ENCODE results near the gene SPI1.

Gene SPI1

DNA sequence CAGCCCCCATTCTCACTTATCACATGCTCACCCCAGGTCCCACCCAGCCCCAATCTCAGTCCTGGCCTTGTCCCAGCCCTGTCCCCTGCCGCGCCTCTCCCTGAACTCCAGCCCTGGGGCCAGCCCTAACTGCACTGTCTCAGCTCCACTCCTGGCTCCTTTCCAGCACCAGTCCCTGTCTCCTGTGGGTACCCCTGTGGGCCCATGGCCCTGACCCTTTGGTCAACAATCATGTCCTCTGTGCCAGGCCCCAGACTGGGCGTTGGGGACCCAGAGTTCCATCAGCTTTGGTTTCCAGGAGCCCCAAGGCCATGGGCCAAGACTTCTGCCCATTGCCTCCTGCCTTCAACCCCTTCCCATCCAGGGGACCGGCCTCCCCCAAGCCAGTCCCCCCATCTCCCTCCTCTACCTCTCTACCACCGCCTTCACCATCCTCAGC lies 757 bp downstream of the SPI1 start:
- H3K27ac ChIP-seq (ENCODE audit: poor library complexity, severe bottlenecking) = no peak overlapping the region
- no peaks in the 10 kb centered on the region for H3K4me1 ChIP-seq (ENCODE audit: insufficient read depth, poor library complexity, severe bottlenecking)
- DNase-seq (ENCODE audit: low spot score) (peak; percentile 55), ATAC-seq (ENCODE audit: low read depth) (no peak)
- TF ChIP-seq, protein P1, sequence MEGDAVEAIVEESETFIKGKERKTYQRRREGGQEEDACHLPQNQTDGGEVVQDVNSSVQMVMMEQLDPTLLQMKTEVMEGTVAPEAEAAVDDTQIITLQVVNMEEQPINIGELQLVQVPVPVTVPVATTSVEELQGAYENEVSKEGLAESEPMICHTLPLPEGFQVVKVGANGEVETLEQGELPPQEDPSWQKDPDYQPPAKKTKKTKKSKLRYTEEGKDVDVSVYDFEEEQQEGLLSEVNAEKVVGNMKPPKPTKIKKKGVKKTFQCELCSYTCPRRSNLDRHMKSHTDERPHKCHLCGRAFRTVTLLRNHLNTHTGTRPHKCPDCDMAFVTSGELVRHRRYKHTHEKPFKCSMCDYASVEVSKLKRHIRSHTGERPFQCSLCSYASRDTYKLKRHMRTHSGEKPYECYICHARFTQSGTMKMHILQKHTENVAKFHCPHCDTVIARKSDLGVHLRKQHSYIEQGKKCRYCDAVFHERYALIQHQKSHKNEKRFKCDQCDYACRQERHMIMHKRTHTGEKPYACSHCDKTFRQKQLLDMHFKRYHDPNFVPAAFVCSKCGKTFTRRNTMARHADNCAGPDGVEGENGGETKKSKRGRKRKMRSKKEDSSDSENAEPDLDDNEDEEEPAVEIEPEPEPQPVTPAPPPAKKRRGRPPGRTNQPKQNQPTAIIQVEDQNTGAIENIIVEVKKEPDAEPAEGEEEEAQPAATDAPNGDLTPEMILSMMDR (IDR thresholded peaks at IDR 0.05; ENCODE audit: poor library complexity, severe bottlenecking) = no peak
- H3K27me3 ChIP-seq (ENCODE audit: insufficient read depth, poor library complexity, severe bottlenecking) = no peaks in the 10 kb centered on the region
- H3K36me3 ChIP-seq (ENCODE audit: low read depth) = no peaks in the 10 kb centered on the region
- no peaks in the 10 kb centered on the region for H3K9me3 ChIP-seq (ENCODE audit: severe bottlenecking)
- H3K4me3 ChIP-seq (ENCODE audit: severe bottlenecking) = no peak overlapping the region

DNA sequence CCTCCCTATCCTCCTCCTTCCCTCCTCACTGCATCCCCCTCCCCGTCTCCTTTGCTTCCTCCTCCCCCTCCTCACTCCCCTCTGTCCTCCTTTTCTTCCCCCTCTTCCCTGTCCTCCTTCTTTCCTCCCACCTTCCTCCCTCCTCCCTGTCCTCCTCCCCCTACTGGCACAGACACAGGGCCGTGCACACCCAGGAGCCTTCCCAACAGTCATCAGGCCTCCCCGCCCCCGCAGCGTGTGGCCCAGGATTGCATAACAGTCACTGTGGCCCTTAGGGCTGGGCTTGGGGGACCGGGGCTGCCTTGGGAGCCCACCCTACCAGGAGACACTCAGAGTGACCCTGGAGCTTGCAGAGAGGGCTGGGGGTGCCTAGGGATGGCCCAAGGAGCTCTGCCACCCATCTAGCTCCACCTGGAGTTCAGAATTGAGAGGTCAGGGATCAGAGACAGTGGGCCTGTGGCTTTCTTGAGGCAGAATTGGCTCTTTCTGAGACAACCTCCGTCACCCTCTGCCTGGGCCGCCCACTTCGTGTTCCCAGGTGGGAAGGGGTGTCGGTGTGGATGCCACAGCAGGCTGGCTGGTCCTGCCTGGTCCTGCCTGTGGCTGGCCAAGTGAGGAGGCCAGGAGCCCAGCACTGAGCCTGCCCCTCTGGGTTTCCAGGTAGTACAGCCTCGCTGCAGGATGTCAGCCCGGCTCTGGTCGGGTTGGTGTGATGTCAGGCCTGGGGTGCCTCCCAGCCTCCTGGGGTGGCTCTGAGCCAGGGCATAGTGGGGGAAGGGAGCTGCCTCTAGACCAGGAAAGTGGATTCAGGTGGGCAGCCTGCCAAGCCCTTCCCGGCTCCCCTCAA lies 1.6 kb downstream of the SPI1 start:
- DNase-seq (ENCODE audit: low spot score) (no peak), ATAC-seq (ENCODE audit: low read depth) (0 out of 3 replicates have a peak, but pooled peaks have one; percentile 12)
- no peak overlapping the region for H3K4me3 ChIP-seq (ENCODE audit: severe bottlenecking)

DNA sequence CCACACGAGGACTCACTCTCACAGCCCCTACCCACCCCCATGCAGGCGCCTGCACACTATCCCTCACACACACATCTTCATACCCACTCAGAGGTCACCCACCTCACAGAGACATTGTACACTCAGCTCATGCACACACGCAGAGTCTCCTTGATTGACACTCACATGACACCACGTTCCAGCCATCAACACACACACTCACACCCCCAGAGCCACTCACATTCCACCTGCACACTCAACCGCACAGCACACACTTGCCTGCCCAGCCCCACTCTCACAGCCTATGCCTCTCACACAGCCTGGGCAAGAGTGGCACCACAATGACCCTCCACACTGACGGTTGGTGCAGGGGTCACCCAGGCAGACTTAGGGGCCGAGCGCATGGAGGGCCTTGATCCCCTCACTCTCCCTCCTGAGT lies 2.2 kb downstream of the SPI1 start:
- TF ChIP-seq, protein P1 (IDR thresholded peaks at IDR 0.05; ENCODE audit: poor library complexity, severe bottlenecking) = no peak
- Histone ChIP-seq H3K36me3 (ENCODE audit: low read depth) (no peaks in the 10 kb centered on the region), H3K27ac (ENCODE audit: poor library complexity, severe bottlenecking) (no peak overlapping the region), H3K4me3 (ENCODE audit: severe bottlenecking) (no peak overlapping the region), H3K27me3 (ENCODE audit: insufficient read depth, poor library complexity, severe bottlenecking) (no peaks in the 10 kb centered on the region), H3K4me1 (ENCODE audit: insufficient read depth, poor library complexity, severe bottlenecking) (no peaks in the 10 kb centered on the region), H3K9me3 (ENCODE audit: severe bottlenecking) (no peaks in the 10 kb centered on the region)
- DNase-seq (ENCODE audit: low spot score) (no peak), ATAC-seq (ENCODE audit: low read depth) (no peak)

More for the DNA sequence above, 1.6 kb downstream of the SPI1 start:
- Histone ChIP-seq H3K27me3 (ENCODE audit: insufficient read depth, poor library complexity, severe bottlenecking) (no peaks in the 10 kb centered on the region), H3K4me1 (ENCODE audit: insufficient read depth, poor library complexity, severe bottlenecking) (no peaks in the 10 kb centered on the region), H3K36me3 (ENCODE audit: low read depth) (no peaks in the 10 kb centered on the region), H3K9me3 (ENCODE audit: severe bottlenecking) (no peaks in the 10 kb centered on the region), H3K27ac (ENCODE audit: poor library complexity, severe bottlenecking) (no peak overlapping the region)
- TF ChIP-seq, protein P1 (IDR thresholded peaks at IDR 0.05; ENCODE audit: poor library complexity, severe bottlenecking) = no peak

DNA sequence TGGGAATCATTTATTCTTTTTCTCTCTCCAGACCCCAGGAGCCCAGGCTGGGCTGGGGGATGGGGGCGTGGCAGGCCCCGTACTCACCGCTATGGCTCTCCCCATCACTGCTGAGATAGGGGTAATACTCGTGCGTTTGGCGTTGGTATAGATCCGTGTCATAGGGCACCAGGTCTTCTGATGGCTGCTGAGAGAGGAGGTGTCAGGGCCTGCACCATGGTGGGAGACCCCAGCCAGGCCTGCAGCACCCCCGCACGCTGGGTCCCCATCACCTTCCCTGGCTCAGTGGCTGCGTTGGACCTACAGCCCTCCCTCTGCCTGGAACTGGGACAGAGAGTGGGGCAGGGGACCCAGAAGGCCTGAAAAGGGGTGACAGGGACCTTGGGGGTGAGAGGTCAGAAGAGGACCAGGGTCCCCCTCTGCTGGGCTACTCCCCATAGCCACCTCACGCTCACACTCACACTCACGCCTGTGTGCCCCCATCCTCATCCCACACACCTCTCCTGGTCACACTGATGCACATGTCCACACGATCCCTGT lies 2.7 kb downstream of the SPI1 start:
- no peaks in the 10 kb centered on the region for H3K4me1 ChIP-seq (ENCODE audit: insufficient read depth, poor library complexity, severe bottlenecking)

More for the DNA sequence above, 2.7 kb downstream of the SPI1 start:
- DNase-seq (ENCODE audit: low spot score) (no peak), ATAC-seq (ENCODE audit: low read depth) (no peak)
- Histone ChIP-seq H3K27ac (ENCODE audit: poor library complexity, severe bottlenecking) (no peak overlapping the region), H3K9me3 (ENCODE audit: severe bottlenecking) (no peaks in the 10 kb centered on the region), H3K4me3 (ENCODE audit: severe bottlenecking) (no peak overlapping the region), H3K36me3 (ENCODE audit: low read depth) (no peaks in the 10 kb centered on the region), H3K27me3 (ENCODE audit: insufficient read depth, poor library complexity, severe bottlenecking) (no peaks in the 10 kb centered on the region)
- TF ChIP-seq, protein P1 (IDR thresholded peaks at IDR 0.05; ENCODE audit: poor library complexity, severe bottlenecking) = no peak

Data from RWPE2 (cell line).